ENCODE results near the gene SEZ6L2. TPM values are rescaled to one million over a fixed set of nuclear protein-coding genes. Genes with fewer than 3 reads are reported as not detected.
A peak's percentile ranks its signal among the peaks of the same experiment; 100 is the strongest.
"Not testable (repeated sequence)": the region's sequence is repeated elsewhere in the genome, so short reads cannot be mapped to it uniquely, and the experiment has no call there.

Gene SEZ6L2
- total RNA-seq, 1 donor from 2014 or later = 13.2 TPM

- DNase-seq (ENCODE audit: low spot score, unreplicated experiment) = no peak
- no peak overlapping the region for H3K27ac Mint-ChIP-seq
- H3K36me3 Mint-ChIP-seq (ENCODE audit: insufficient read depth) = no peaks in the 10 kb centered on the region
- no peak for TF ChIP-seq CTCF (IDR thresholded peaks at IDR 0.05; ENCODE audit: unreplicated experiment)
- no peaks in the 10 kb centered on the region for H3K4me1 Mint-ChIP-seq (ENCODE audit: low read depth)
- no peaks in the 10 kb centered on the region for H3K9me3 Mint-ChIP-seq (ENCODE audit: low read depth)
- peaks cover 28% of the 10 kb centered on the region for H3K27me3 Mint-ChIP-seq
- no peak overlapping the region for H3K4me3 Mint-ChIP-seq (ENCODE audit: low read depth)
These were observed 26.0 kb downstream of the SEZ6L2 start for GRCh38 chr16:29873319-29873718.

- Mint-ChIP-seq H3K27me3 (peaks cover 18% of the 10 kb centered on the region), H3K27ac (no peak overlapping the region), H3K36me3 (ENCODE audit: insufficient read depth) (no peaks in the 10 kb centered on the region), H3K9me3 (ENCODE audit: low read depth) (no peaks in the 10 kb centered on the region), H3K4me1 (ENCODE audit: low read depth) (no peaks in the 10 kb centered on the region), H3K4me3 (ENCODE audit: low read depth) (no peak overlapping the region)
- TF ChIP-seq CTCF (IDR thresholded peaks at IDR 0.05; ENCODE audit: unreplicated experiment) = no peak
- no peak for DNase-seq (ENCODE audit: low spot score, unreplicated experiment)
These were observed 27.4 kb downstream of the SEZ6L2 start for GRCh38 chr16:29871822-29872546.

- not testable (repeated sequence) for DNase-seq (ENCODE audit: low spot score, unreplicated experiment); H3K4me1 Mint-ChIP-seq (ENCODE audit: low read depth); H3K36me3 Mint-ChIP-seq (ENCODE audit: insufficient read depth); H3K4me3 Mint-ChIP-seq (ENCODE audit: low read depth); H3K27ac Mint-ChIP-seq; H3K9me3 Mint-ChIP-seq (ENCODE audit: low read depth); H3K27me3 Mint-ChIP-seq
These were observed 30.3 kb downstream of the SEZ6L2 start for GRCh38 chr16:29869067-29869466.

- no peak for TF ChIP-seq CTCF (IDR thresholded peaks at IDR 0.05; ENCODE audit: unreplicated experiment)
- Mint-ChIP-seq H3K27ac (no peak overlapping the region), H3K27me3 (peaks cover 3% of the 10 kb centered on the region), H3K4me3 (ENCODE audit: low read depth) (no peak overlapping the region), H3K4me1 (ENCODE audit: low read depth) (no peaks in the 10 kb centered on the region), H3K36me3 (ENCODE audit: insufficient read depth) (no peaks in the 10 kb centered on the region), H3K9me3 (ENCODE audit: low read depth) (no peaks in the 10 kb centered on the region)
- DNase-seq (ENCODE audit: low spot score, unreplicated experiment) = no peak
These were observed 30.8 kb downstream of the SEZ6L2 start for GRCh38 chr16:29868396-29869009.

- Mint-ChIP-seq H3K9me3 (ENCODE audit: low read depth) (no peaks in the 10 kb centered on the region), H3K36me3 (ENCODE audit: insufficient read depth) (peaks cover 5% of the 10 kb centered on the region), H3K4me1 (ENCODE audit: low read depth) (peaks cover 9% of the 10 kb centered on the region), H3K27ac (no peak overlapping the region), H3K4me3 (ENCODE audit: low read depth) (no peak overlapping the region), H3K27me3 (peaks cover 3% of the 10 kb centered on the region)
- no peak for DNase-seq (ENCODE audit: low spot score, unreplicated experiment)
- TF ChIP-seq CTCF (IDR thresholded peaks at IDR 0.05; ENCODE audit: unreplicated experiment) = no peak
These were observed 35.1 kb downstream of the SEZ6L2 start for GRCh38 chr16:29864205-29864604.

GRCh38 chr16:29863669-29863984 lies 35.7 kb downstream of the SEZ6L2 start:
- Mint-ChIP-seq H3K9me3 (ENCODE audit: low read depth) (no peaks in the 10 kb centered on the region), H3K36me3 (ENCODE audit: insufficient read depth) (peaks cover 5% of the 10 kb centered on the region), H3K4me3 (ENCODE audit: low read depth) (peak overlapping the region; percentile 98), H3K27ac (peak overlapping the region; percentile 100), H3K4me1 (ENCODE audit: low read depth) (peaks cover 9% of the 10 kb centered on the region), H3K27me3 (peaks cover 3% of the 10 kb centered on the region)
- no peak for TF ChIP-seq CTCF (IDR thresholded peaks at IDR 0.05; ENCODE audit: unreplicated experiment)
- no peak for DNase-seq (ENCODE audit: low spot score, unreplicated experiment)

Data from progenitor cell of endocrine pancreas (in vitro differentiated cells).